B cell (primary cell): Measurements from ENCODE around the gene OR51B6. TPM values are rescaled to one million over a fixed set of nuclear protein-coding genes. Genes with fewer than 3 reads are reported as not detected.
"Not testable (repeated sequence)": the region's sequence is repeated elsewhere in the genome, so short reads cannot be mapped to it uniquely, and the experiment has no call there.

Source experiments
- ATAC-seq: fragments of 200-7000 bp; cut with Tn5 transposase; one replicate; pipeline ENCODE4 v1.10.0; 2021; ENCODE audit warnings: low read depth, mild to moderate bottlenecking, moderate number of reproducible peaks, moderate library complexity
- CTCF ChIA-PET: fragments of 350-600 bp; sonication (Branson Sonifier 250); formaldehyde crosslinking; loops from one replicate; lab custom pipeline; 2021; ENCODE audit warnings: antibody characterized with exemption, inconsistent platforms; lab: Charles Lee
- POLR2A ChIA-PET: fragments of 350-600 bp; sonication (Branson Sonifier 250); formaldehyde crosslinking; loops from one replicate; lab custom pipeline; 2021; ENCODE audit warnings: antibody characterized with exemption; lab: Charles Lee
- DNase-seq: peaks from one replicate; pipeline ENCODE4 v3.0.0; 2013
- H2AFZ ChIP-seq: 2 replicates; pipeline ENCODE4 v1.6.1; 2012; ENCODE audit warnings: mild to moderate bottlenecking, low read depth, low read length; ENCODE audit not compliant: insufficient read depth, poor library complexity, severe bottlenecking
- H3K27ac ChIP-seq, 2 donors: 1 replicate in 1 of 2; 2 replicates in 1 of 2; pipeline ENCODE4 v1.5.1; 2012 to 2013; ENCODE audit warnings: low read length in 2 of 2, mild to moderate bottlenecking in 2 of 2, moderate library complexity in 1 of 2
- H3K27me3 ChIP-seq, 4 experiments: fragments of 200-600 bp in 1 of 4; sonication (generic) in 1 of 4; replicated peaks in 1 of 4; 1 replicate in 2 of 4; 2 replicates in 2 of 4; pipeline versions ENCODE4 v1.6.1 to v1.7.0; 2013 to 2016; ENCODE audit warnings: low read length in 3 of 4, mild to moderate bottlenecking in 2 of 4, mixed read lengths in 1 of 4, moderate library complexity in 1 of 4; ENCODE audit not compliant: insufficient read depth in 4 of 4, control insufficient read depth in 3 of 4; ENCODE audit errors: control extremely low read depth in 1 of 4
- H3K36me3 ChIP-seq, 2 experiments: replicated peaks in 1 of 2; 1 replicate in 1 of 2; 2 replicates in 1 of 2; pipeline versions ENCODE4 v1.6.1 to v1.7.1; 2013; ENCODE audit warnings: low read length in 1 of 2; ENCODE audit not compliant: insufficient read depth in 2 of 2, control insufficient read depth in 1 of 2; ENCODE audit errors: control extremely low read depth in 1 of 2, extremely low read depth in 1 of 2
- H3K4me1 ChIP-seq, 2 donors: fragments of 200-600 bp in 1 of 2; sonication (generic) in 1 of 2; 1 replicate in 1 of 2; 2 replicates in 1 of 2; pipeline versions ENCODE4 v1.5.1 to v1.6.1; 2013 to 2017; ENCODE audit warnings: low read length in 2 of 2; ENCODE audit not compliant: control insufficient read depth in 2 of 2, insufficient read depth in 2 of 2
- H3K4me2 ChIP-seq: replicated peaks from 2 replicates; pipeline ENCODE3; 2012; ENCODE audit warnings: mild to moderate bottlenecking, low read depth, low read length; ENCODE audit not compliant: poor library complexity, severe bottlenecking
- H3K4me3 ChIP-seq, 5 experiments: fragments of 200-600 bp in 1 of 5; sonication (generic) in 1 of 5; 1 replicate in 3 of 5; 2 replicates in 2 of 5; pipeline versions ENCODE4 v1.5.1 to v1.7.0; 2011 to 2016; ENCODE audit warnings: low read length in 4 of 5, mild to moderate bottlenecking in 4 of 5, low read depth in 2 of 5, control low read depth in 1 of 5, moderate library complexity in 1 of 5; ENCODE audit not compliant: insufficient read depth in 1 of 5; ENCODE audit errors: control extremely low read depth in 1 of 5, extremely low read depth in 1 of 5
- H3K79me2 ChIP-seq: fragments of 200-600 bp; sonication (generic); one replicate; pipeline ENCODE4 v1.6.0; 2016; ENCODE audit warnings: low read length; ENCODE audit not compliant: control insufficient read depth, insufficient read depth
- H3K9ac ChIP-seq: fragments of 200-600 bp; sonication (generic); 2 replicates; pipeline ENCODE4 v1.6.1; 2017; ENCODE audit warnings: mild to moderate bottlenecking, low read length, moderate library complexity
- H3K9me3 ChIP-seq, 3 donors: one replicate each; pipeline versions ENCODE4 v1.6.1 to v1.7.1; 2013; ENCODE audit warnings: low read length in 2 of 3; ENCODE audit not compliant: control insufficient read depth in 2 of 3, insufficient read depth in 1 of 3; ENCODE audit errors: control extremely low read depth in 1 of 3
- H4K20me1 ChIP-seq: 2 replicates; pipeline ENCODE4 v1.6.0; 2012; ENCODE audit warnings: mild to moderate bottlenecking, low read length; ENCODE audit not compliant: insufficient read depth, control insufficient read depth, poor library complexity, severe bottlenecking
- H3K27ac Mint-ChIP-seq: one replicate; pipeline ENCODE4 v1.8.0; 2021; ENCODE audit warnings: mixed read lengths
- H3K27me3 Mint-ChIP-seq: one replicate; pipeline ENCODE4 v1.8.0; 2021; ENCODE audit warnings: mixed read lengths
- H3K4me1 Mint-ChIP-seq: one replicate; pipeline ENCODE4 v1.8.0; 2021; ENCODE audit warnings: mixed read lengths
- H3K4me3 Mint-ChIP-seq: one replicate; pipeline ENCODE4 v1.8.0; 2021; ENCODE audit warnings: mixed read lengths
- H3K9me3 Mint-ChIP-seq: one replicate; pipeline ENCODE4 v1.8.0; 2022; ENCODE audit warnings: mixed read lengths; ENCODE audit not compliant: insufficient read depth
- CTCF ChIP-seq: fragments of 200-600 bp; IDR thresholded peaks from one replicate; pipeline ENCODE4 v1.8.0; 2022; ENCODE audit warnings: antibody characterized with exemption, mild to moderate bottlenecking
- EZH2 ChIP-seq: IDR thresholded peaks from 2 replicates; pipeline ENCODE4 v1.6.1; 2012; ENCODE audit warnings: borderline replicate concordance, low read depth, mild to moderate bottlenecking, moderate library complexity, low read length; ENCODE audit not compliant: insufficient read depth, poor library complexity, severe bottlenecking
- WGBS: methylation state at CpG from one replicate; pipeline ENCODE4 v1.1.5; 2013; ENCODE audit warnings: missing lambda C conversion rate; ENCODE audit not compliant: insufficient coverage; 5-methylcytosine and 5-hydroxymethylcytosine counted together
- intact Hi-C: fragments of 100-400 bp; cut with micrococcal nuclease; formaldehyde crosslinking; loops from one replicate; pipeline ENCODE4 v1.10.0; 2022
- polyA plus RNA-seq: library from polyadenylated mRNA; depleted of rRNA; stranded (reverse); fragments of >200 nt; gene quantifications from 2 replicates; pipeline ENCODE4 v1.2.3, GENCODE V29; 2012
- total RNA-seq, 2 donors: library from RNA; stranded (reverse); fragments of 120-200 nt in 1 of 2; gene quantifications; 1 replicate in 1 of 2; 2 replicates in 1 of 2; pipeline versions ENCODE4 v1.2.3 to v1.2.4, GENCODE V29; 2013 to 2022

The OR51B6 gene
- total and polyA plus RNA-seq, 2 donors (not counting 1 experiment from before 2014, with no cell fraction given) = not detected

- Histone ChIP-seq H2AFZ (no peak overlapping the region), H3K4me3 (no peak overlapping the region), H3K4me1 (no peaks in the 10 kb centered on the region), H3K9me3 (no peaks in the 10 kb centered on the region), H3K27me3 (no peaks in the 10 kb centered on the region), H4K20me1 (no peaks in the 10 kb centered on the region), H3K27ac (no peak overlapping the region), H3K36me3 (no peaks in the 10 kb centered on the region), H3K4me2 (no peak overlapping the region), H3K79me2 (no peaks in the 10 kb centered on the region), H3K9ac (no peak overlapping the region)
- ChIA-PET CTCF (no interaction called here), POLR2A (no interaction called here)
- Mint-ChIP-seq H3K9me3 (no peaks in the 10 kb centered on the region), H3K27ac (no peak overlapping the region), H3K4me1 (no peaks in the 10 kb centered on the region), H3K4me3 (no peak overlapping the region), H3K27me3 (no peaks in the 10 kb centered on the region)
- WGBS = no CpG with 5 or more reads among the region's 2 CpGs
- ATAC-seq (no peak), DNase-seq (no peak)
- intact Hi-C loops = no loop called here
- TF ChIP-seq CTCF (no peak), EZH2 (no peak)
These were observed 43.9 kb upstream of the OR51B6 start for GRCh38 chr11:5307256-5308019.

- Histone ChIP-seq H3K4me1 (no peaks in the 10 kb centered on the region), H3K27me3 (no peaks in the 10 kb centered on the region), H3K4me2 (no peak overlapping the region), H4K20me1 (no peaks in the 10 kb centered on the region), H3K9me3 (no peaks in the 10 kb centered on the region), H3K79me2 (no peaks in the 10 kb centered on the region), H3K4me3 (no peak overlapping the region), H2AFZ (no peak overlapping the region), H3K9ac (no peak overlapping the region), H3K27ac (no peak overlapping the region), H3K36me3 (no peaks in the 10 kb centered on the region)
- ATAC-seq = no peak
- ChIA-PET CTCF (no interaction called here), POLR2A (no interaction called here)
- no peak for TF ChIP-seq CTCF
- TF ChIP-seq EZH2 = no peak
- intact Hi-C loops = no loop called here
- no CpG with 5 or more reads among the region's 1 CpG for WGBS
- peaks cover 2% of the 10 kb centered on the region for H3K9me3 Mint-ChIP-seq
- H3K4me1 Mint-ChIP-seq = no peaks in the 10 kb centered on the region
- no peaks in the 10 kb centered on the region for H3K27me3 Mint-ChIP-seq
- DNase-seq = no peak
- no peak overlapping the region for H3K4me3 Mint-ChIP-seq
- no peak overlapping the region for H3K27ac Mint-ChIP-seq
These were observed 40.9 kb upstream of the OR51B6 start for GRCh38 chr11:5310423-5310822.

DNA sequence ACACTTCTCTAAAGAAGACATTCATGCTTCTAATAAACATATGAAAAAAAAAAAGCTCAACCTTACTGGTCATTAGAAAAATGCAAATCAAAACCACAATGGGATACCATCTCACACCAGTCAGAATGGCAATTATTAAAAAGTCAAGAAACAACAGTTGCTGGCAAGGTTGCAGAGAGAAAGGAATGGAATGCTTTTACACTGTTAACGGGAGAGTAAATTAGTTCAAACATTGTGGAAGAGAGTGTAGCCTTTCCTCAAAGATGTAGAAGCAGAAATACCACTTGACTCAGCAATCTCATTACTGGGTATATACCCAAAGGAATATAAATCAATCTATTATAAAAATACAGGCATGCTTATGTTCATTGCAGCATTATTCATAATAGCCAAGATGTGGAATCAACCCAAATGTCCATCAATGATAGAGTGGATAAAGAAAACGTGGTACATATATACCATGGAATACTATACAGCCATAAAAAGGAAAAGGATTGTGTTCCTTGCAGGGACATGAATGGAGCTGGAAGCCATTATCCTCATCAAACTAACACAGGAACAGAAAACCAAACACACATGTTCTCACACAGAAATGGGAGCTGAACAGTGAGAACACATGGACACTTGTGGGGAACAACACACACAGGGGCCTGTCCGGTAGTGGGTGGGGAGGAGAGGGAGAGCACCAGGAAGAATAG is 37.8 kb upstream of the OR51B6 start:
- H3K4me1 ChIP-seq, H3K27me3 ChIP-seq, H3K27ac ChIP-seq, intact Hi-C loops, H3K9me3 Mint-ChIP-seq, H3K4me3 Mint-ChIP-seq, POLR2A ChIA-PET, DNase-seq, H3K27me3 Mint-ChIP-seq, H3K79me2 ChIP-seq, H4K20me1 ChIP-seq, H2AFZ ChIP-seq, H3K36me3 ChIP-seq, ATAC-seq, H3K9me3 ChIP-seq, H3K9ac ChIP-seq, H3K4me3 ChIP-seq, CTCF ChIA-PET, H3K27ac Mint-ChIP-seq, H3K4me1 Mint-ChIP-seq, H3K4me2 ChIP-seq: not testable (repeated sequence)
- WGBS = no CpG with 5 or more reads among the region's 3 CpGs
